ENCODE measurements around the gene CNTNAP2.
"Not testable (repeated sequence)": the region's sequence is repeated elsewhere in the genome, so short reads cannot be mapped to it uniquely, and the experiment has no call there.

CNTNAP2 gene

DNA sequence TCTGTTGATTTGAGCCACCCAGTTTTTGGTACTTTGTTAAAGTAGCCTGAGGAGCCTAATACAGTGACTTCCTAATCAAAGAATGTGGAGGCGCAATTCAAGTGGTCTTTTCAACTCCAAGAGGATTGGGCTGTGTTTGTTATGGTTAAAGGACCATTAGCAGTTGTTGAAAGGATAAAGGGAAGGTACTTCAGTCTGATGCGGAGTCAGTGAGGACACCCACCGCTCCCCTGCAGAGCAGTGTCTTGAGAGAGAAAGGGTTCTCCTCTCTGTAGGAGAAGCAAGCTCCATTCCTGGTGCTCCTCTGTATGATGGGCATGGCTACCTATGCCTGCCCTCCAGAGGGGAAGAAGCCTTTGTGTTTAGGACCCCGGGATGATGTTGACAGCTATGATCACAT, 1883.4 kb downstream of the CNTNAP2 start:
- DNase-seq: no peak

DNA sequence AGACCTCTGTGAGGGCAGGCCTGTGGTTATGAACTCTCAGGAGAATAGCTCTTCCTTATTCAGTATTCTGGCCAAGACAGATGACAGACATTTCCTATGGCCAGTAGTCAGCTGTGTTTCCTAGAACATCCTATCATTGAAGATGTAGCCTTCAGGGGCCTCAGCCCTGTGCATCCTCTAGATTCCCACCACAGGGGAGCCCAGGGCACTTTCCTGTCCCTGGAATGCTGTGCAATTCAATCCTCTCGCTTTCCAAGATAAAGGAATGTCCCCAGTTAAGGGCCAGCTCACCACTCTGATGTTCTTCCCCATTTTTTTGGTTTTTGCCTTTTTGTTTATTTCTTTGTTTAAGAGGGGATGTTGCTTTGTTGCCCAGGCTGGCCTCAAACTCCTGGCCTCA, 1895.2 kb downstream of the CNTNAP2 start:
- DNase-seq: no peak

DNA sequence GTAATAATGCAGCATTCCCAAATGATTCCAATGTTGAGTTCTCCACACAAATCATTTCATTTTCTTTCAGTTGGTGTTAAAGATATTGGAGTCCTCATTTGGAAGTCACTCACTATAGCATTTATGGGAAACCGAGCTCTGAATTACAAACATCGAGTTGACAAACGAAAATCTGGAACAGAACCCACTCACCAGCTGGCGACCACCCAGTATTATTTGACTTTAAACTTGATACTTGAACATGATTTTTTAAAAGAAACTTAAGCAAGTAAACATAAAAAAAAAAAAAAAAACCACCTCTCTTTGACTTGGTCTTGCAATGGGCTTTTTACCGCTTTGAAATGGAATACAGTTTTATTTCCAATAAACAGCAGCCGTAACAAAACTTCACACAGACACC, 1897.4 kb downstream of the CNTNAP2 start:
- DNase-seq: no peak

DNA sequence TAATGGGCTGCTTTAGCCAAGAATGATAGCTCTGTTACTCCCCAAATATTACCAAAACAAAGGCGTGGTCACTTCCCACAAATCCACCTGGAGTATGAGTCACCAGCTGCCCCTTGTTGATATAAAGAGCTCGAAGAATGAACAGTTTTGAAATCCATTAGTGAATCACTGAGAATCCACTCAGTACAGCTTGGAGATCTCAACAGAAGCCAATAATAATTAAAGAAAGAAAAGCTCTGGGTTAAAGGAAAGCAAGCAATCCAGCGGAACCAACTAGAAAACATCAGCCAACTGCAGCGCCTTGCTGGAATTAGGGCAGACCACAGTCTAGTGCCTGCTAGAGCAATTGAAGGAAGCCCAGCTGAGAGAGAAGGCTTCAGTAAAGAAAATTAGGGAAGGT, 1897.9 kb downstream of the CNTNAP2 start:
- DNase-seq: no peak

DNA sequence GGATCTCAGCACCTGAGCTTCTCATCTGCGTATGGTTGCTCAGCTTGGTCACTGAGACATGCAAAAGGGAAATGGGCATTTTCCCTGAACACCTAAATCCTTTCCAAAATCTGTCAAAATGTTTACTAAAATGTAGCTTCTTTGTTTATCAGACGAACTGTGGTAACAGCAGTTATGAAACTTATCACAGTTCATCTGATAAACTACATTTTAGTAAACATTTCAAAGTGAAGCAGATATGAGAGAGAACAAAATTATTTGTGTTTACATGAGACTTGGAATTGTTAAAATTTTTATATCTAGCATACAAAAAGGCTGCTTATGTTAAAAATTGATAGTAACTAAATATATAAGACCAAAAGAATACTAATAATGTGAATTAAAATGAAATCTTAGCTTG, 1900.5 kb downstream of the CNTNAP2 start:
- DNase-seq: no peak

DNA sequence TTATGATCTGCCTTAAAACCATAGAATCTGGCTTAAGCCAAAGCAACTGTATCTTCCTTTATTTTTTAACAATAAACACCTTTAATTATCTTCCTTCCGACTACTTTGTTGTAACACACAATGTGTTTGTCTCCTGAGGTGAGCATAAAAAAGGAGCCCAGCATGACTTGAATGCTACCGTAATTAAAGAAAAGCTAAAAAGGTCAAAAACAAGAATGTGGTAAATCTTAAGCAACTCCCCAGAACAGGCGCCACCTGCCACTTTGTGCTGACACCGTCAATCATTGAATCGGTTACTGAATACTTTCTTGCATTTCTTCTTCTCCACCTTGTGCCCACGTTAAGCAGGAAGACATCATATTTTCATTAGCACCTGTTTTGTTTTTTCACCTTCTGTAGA, 1904.1 kb downstream of the CNTNAP2 start:
- DNase-seq: no peak

DNA sequence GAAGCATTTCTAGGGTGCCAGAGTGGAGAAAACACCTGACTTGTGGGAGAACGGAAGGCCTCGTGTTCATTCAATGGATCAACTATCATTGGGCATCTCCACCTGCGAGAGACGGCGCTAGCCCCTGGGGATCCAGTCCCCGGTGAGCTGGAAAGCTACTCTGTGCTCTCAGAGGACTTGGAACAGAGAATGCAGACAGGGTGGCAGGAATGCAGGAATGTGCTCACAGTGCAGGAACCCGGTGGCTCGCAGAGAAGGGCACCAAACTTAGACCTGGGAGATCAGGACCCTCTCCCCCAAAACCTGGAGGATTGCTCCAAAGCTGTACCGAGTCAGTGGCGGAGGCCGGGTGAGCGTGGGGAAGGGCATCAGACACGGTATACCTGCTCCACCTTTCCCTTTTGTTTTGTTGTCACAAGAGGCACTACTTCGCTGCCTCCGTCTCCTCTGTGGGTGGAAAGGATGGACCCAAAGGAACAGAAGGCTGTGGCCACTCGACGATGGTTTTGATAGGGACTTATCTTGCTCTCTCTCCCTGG, 1905.0 kb downstream of the CNTNAP2 start:
- no peak for DNase-seq

DNA sequence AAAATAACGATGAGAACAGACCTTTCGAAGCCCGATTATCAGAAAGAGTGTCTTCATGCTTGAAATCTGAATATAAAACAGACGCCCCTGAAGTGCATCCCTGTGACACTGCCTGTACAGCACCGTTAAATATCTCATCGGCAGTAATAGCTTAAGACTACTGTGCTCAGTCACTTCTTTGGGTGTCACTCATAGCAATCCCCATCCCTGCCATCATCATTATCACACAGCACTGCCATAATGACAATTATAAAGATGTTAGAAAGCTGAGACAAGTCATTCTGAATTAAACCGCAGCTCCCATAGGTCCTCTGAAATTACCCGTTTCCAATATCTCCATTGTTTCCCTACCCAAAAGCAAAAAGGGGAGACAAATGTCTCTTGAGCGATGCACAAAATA, 1906.2 kb downstream of the CNTNAP2 start:
- no peak for DNase-seq

DNA sequence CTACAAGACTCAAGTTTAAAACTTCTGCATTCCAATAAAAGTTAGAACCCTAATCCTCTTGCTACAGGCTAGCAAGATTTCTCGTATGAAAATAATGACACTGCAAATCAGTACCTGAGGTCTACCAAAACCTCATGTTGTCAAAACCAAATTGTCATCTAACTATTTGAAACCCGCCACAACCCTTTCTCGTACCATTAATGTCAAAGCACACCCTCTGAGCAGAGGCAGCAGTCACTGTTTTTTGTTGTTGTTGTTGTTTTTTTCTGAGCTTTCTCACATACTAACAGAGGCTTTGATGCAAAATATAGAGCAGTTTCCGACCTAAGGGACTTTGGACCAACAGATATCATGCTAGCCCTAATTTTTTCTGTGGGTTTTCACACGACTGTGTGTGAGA, 1910.1 kb downstream of the CNTNAP2 start:
- DNase-seq: no peak

DNA sequence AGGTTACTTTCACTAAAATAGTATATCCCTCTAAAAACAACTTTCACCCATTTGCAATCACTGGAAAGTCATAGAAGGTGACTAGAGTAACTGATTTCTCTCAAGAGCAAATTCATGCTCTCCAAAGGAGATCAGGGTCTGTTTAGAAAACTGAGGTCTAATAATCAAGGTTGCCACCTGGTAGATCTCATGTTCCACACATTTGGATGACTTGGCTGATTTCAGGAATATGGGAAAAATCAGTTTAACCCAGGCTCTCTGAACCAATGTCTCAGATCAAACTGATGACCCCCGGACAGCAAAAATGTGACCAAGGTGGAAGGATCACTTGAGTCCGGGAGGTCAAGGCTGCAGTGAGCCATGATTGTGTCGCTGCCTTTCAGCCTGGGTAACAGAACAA, 1911.6 kb downstream of the CNTNAP2 start:
- DNase-seq: no peak

DNA sequence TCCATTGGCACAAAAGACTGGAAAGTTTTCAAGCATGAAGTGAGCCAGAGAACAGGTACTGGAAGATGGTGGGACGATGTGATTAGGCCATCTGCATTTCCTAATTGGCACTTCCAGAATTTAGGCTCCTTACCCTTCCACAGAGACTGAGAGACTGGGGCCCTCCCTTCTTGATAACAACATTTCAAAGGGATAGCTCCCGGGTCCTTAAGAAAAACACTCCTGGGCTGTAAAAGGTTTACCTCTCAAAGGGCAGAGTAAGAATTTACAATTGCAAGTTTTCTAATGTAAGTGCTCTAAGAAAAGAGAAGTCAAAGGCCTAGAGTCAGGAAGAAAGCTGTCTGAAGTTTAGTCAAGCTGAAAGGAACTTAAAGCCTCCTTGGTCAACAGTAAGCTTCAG, 1914.4 kb downstream of the CNTNAP2 start:
- no peak for DNase-seq

DNA sequence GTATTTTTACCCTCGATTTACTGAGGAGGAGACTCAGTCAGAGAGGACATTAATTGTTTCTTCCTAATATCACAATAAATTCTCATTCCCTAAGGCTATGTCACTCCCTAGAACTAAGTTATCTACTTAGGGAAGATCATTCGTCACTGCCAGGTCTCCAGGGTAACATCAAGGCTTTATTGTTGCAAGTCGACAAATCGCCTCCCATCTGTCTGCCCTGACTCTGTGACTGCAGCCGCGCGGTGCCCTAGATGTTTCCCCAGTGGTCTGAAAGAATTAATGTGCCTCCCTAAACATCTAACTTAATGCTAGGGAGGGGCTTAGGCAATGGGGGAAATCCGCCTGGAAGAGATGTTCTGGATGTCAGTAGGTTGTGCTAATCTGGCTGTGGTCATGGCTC, 1915.2 kb downstream of the CNTNAP2 start:
- DNase-seq: no peak

DNA sequence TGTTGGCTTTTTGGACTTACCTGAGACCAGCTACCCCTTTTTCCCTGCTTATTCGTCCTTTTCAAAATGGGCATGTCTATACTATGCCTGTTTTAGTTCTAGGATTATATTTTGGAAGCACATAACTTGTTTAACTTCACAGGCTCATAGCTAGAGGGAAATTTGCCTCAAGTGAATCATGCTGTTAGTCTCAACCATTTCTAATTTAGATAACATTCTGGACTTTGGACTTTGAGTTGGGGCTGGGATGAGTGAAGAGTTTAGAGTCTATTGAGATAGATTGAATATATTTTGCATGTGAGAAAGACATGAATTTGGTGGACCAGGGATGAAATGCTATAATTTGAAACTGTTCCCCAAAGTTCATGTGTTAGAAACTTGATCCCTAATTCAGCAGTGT, 1919.3 kb downstream of the CNTNAP2 start:
- DNase-seq: no peak

DNA sequence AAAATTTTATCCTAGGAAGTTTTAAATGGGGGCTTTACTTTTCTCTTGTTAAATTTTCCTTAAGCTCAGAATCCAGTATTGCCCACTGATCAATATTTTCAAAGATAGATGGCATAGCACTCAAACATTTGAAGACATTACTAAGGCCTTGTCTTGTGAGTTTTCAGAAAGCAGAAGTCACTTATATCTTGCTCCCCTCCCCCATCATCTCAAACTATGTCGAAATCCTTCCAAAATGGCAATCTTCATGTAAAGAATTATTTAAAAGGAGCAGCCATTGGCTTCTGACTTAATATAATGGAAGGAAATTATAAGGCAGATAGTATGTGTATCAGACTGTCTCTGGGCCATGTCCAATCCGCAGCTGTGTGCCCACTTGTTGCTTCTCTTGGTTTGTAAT, 1920.4 kb downstream of the CNTNAP2 start:
- no peak for DNase-seq

DNA sequence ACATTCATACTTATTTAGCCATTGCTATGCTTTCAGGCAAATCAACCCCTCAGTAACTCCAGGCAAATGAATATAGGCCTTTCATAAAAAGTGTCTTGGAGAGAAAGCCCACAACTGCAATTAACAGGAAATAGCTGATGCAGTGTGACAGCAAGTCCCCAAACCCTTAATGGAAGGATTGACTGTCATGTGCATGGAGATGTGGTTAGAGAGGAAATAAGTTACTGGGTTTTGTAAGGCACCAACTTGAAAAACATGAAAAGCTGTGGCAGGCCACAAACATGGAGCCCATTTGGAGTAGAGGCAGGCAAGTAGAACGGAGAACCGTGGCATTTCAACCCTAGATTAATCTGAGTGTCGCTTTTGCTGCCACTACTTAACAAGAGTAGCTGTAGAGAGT, 1924.6 kb downstream of the CNTNAP2 start:
- no peak for DNase-seq

DNA sequence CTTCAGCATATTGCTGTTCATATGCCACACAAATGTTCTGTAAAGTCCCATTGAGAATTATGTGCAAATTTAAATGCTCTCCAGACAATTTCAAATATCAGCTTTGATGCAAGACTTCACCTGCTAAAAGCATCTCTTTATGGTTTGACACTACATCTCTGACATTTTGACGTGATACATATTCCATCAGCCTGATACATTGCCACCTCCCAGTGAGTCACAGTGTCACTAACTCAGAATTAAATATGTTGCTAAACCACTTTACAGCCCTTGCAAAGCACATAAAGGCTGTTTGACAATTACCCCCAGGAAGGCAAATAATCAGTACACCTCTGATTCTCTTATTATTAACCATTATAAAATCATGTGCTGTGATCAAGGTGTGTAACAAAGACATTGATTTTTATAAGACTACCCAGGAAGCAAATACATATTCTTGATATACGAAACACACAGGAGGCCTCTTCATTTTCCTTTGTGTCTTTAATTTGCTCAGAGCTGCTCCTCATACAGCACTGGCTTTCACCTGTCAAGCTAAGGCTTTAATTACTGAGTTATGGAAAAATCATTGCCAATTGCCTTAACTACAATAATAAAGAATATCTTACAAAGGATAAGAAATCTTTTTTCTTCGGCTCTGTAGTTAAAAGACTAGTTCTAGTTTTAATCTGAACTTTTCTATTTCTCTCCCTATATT, 1926.5 kb downstream of the CNTNAP2 start:
- no peak for DNase-seq

DNA sequence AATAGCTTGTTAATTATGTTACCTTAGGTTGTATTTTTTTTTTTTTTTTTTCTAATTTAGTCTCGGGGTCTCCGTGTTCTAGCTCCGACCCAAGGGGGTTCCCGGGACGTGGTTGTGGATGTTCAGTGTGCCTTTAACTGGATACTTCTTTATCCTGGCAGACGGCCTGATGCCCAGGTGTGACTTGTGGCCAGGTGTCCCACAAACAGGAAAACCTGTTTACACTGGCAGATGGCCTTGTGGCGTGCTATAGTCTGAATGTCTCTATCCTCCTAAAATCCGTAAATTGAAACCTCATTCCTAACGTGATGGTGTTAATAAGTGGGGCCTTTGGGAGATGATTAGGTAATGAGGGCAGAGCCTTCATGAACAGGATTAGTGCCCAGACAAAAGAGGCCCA, 1927.6 kb downstream of the CNTNAP2 start:
- no peak for DNase-seq

DNA sequence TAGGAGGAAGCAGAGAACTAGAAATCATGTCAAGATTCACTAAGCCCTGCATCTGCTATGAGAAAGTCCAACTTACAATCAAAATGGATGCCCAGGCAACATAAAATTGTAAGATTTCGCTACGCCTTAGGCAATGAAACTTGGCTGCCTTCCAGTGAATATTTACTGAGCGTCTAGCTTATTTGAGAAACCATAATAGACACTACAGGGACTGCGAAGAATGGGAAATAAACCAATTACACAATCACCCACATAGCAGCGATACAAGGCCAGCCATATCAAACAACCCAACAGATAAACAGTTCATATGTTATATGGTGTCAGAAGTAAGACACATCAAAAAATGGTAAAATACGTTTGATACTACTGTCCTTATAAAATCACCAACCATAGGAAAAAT, 1928.9 kb downstream of the CNTNAP2 start:
- DNase-seq: no peak

DNA sequence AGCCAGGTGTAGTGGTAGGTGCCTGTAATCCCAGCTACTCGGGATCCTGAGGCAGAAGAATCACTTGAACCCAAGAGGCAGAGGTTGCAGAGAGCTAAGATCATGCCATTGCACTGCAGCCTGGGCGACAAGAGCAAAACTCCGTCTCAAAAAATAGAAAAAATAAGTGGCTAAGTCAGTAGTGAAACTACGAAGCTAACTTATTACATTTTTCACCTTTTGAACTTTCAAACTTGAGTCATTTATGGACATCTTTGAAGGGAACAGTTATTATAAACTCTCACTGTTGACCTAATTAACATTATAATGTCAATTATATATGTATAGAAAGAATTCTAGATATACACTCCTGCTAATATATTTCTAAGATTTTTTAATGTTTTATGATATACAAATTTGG, 1932.5 kb downstream of the CNTNAP2 start:
- DNase-seq: no peak

DNA sequence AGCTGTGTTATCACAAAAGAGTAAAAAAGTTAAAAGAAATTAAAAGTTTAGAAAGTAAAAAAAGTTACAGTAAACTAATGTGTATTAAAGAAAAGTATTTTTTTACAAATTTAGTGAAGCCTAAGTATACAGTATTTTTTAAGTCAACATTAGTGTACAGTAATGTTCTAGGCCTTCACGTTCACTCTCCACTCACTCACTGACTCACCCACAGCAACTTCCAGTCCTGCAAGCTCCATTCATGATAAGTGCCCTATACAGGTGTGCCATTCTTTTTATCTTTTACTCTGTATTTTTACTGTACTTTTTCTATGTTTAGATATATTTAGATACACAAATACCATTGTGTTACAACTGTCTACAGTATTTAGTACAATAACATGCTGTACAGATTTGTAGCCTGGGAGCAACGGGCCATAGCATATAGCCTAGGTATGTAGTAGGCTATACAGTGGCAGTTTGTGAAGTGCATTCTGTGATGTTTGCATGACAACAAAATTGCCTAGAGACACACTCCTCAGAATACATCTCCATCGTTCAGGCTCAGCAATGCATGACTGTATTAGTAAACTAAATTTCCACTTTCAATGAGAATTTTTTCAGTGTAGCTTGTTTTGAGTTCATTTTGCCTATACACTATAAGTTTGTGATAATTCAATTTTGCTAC, 1934.0 kb downstream of the CNTNAP2 start:
- DNase-seq: no peak

DNA sequence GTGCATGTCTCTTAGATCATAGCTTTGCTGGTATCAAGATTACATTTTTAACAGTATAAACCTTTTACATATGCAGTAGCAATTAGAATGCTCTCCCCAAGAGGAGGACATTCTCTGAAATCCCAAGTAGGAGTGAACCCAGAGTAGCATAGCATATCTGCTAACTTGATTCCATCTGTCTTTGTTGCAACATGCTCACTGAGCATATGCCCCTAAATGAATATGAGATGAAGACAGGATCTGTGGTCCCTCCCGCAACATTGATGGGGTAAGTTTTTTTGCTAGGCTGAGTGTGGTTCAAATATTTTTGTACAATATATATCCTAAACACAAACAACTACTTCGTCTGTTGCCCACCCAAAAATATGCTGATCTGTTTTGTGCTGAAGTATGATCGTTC, 1939.8 kb downstream of the CNTNAP2 start:
- DNase-seq: no peak

DNA sequence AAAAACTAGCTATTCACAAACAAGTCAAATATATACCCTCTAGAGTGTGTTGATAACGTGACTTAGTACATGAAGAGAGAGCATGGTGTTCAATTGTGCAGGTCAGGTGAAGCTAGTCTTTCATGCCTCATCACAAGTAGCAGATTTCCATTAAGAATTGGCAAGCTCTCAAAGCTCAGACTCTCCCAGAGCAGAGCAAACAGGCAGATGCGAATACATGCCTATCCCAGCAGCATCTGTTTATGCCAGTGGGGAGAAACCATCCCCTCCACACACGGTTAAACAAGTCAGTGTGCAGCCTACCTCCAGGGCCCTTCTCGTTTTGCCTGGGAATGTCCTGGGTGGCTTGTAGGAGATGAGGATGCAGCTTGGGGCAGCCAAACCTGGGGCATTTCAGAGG, 1941.5 kb downstream of the CNTNAP2 start:
- DNase-seq: no peak

DNA sequence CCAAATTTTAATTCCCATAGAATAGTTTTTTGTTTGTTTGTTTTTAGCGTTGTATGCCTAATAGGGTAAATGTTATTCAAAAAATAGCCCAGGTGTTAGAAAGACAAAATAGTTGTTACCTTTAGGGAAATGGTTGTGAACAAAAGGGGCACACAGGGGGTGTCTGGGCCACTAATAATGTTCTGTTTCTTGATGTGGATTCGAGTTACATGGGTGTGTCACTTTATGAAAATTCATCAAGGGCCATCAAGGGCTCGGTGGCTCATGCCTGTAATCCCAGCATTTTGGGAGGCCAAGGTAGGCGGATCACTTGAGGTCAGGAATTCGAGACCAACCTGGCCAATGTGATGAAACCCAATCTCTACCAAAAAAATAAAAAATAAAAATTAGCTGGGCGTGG, 1942.2 kb downstream of the CNTNAP2 start:
- DNase-seq: no peak

DNA sequence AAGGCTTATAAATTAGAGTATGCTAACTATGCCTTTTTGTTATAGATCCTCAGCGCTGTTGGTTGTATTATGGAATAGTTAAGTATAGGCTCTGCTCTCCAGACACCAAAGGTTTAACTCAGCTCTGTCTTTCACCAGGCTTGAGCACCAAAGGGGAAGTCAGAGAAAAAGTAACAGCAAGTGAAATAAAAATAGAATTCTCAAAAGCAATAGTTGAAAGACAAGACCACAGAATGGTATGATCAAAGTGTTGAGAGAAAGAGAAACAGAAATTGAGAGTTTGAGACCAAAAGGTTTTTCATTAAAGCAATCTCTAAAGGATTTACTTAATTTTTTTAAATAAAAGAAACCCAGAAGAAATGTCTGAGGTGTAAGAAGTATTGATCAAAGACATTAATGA, 1944.1 kb downstream of the CNTNAP2 start:
- DNase-seq: no peak

DNA sequence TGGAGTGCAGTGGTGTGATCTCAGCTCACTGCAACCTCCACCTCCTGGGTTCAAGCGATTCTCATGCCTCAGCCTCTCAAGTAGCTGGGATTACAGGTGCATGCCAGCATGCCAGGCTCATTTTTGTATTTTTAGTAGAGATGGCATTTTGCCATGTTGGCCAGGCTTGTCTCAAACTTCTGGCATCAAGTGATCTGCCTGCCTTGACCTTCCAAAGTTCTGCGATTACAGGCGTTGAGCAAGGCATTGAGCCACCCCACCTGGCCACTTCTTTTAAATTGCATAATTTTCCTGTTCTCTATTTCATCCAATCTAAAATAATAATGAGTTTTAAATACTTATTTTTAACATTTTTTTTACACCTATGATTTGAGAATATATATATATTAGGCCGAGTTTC, 1961.5 kb downstream of the CNTNAP2 start:
- not testable (repeated sequence) for DNase-seq

Data from islet precursor cell (in vitro differentiated cells).